HG03108 (cell line): ENCODE data around the gene SFPQ.
"Not testable (repeated sequence)": the region's sequence is repeated elsewhere in the genome, so short reads cannot be mapped to it uniquely, and the experiment has no call there.

Source experiments
- ATAC-seq: cut with Tn5 transposase; IDR thresholded peaks from one replicate; pipeline ENCODE4 v1.9.1; 2021; ENCODE audit warnings: moderate library complexity; ENCODE audit not compliant: unreplicated experiment

Gene SFPQ

DNA sequence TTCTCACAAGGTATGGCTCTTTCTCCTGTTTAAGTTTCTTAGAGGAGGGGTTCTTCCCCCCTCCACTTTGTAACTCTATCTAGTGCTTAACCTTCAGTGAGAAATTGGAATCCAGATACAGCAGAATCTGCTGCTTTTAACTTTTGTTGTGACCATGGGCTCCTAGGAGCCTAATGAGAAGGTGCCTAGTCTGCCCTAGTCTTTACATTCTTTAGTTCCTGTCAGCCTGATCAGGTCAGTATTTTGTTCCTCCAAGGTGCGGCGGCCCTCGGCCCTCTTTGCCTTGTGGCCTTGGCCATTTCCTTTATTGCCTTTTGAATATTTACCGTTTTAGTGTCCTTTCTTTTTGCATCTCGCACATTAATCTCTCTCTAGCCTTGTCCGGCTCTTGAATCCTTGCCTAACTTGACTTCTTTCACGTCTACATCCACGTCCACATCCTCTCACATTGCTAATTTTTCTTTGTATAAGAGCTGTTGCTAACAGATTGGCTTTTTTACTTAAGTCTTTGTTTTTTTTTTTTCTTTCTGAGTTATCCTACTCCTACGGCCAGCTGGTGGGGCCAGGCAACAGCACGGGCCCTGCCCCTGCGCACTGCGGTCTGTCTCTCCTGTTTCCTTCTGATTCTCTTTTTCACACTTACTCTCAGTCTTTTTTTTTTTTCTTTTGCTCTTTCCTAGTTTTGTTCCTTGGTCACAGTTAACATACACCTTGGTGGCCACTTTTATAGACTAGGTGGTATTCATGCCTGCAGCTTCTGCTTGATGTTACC lies 49.0 kb downstream of the SFPQ start:
- no peak for ATAC-seq

DNA sequence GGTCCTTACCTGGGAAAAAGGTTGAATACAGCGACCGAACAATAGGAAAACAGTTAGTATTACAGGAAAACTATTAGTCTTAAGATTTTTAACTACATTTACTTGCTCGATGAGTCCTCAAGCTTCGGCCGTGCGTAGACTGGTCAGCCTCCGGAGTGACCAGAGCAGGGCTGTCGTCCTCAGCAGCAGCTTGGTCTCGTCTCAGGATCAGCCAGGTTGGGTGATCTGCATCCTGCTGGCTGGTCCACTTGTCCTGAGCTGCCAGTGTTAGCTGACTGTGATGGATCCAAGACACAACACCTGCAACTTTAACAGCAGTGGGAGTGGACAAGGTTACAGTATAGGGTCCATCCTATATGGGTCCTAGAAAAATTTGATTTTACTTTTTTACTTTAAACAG lies 50.2 kb downstream of the SFPQ start:
- ATAC-seq = not testable (repeated sequence)

DNA sequence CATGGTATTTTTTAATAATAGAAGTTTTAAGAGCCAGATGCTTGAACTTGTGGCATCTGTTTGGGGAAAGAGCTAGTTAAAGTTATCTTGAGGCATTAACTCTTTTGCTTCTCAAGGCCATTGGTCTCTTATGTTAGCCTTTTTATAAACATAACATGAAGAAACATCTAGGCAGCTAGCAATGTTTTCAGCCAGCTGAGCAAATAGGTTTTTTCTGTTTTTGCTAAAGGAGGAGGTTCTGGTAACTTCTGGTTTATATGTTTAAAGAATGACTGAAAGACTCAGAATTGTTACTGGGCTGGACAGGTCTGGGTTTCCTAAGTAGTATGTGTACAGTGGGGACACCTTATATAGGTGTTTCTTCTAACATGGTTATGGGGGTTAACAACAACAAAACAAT lies 50.7 kb downstream of the SFPQ start:
- not testable (repeated sequence) for ATAC-seq

DNA sequence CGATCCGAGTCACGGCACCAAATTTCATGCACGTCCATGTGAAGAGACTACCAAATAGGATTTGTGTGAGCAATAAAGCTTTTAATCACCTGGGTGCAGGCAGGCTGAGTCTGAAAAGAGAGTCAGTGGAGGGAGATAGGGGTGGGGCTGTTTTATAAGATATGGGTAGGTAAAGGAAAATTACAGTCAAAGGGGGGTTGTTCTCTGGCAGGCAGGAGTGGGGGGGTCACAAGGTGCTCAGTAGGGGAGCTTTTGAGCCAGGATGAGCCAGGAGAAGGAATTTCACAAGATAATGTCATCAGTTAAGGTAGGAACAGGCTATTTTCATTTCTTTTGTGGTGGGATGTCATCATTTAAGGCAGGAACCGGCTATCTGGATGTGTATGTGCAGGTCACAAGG lies 55.4 kb downstream of the SFPQ start:
- ATAC-seq = not testable (repeated sequence)

DNA sequence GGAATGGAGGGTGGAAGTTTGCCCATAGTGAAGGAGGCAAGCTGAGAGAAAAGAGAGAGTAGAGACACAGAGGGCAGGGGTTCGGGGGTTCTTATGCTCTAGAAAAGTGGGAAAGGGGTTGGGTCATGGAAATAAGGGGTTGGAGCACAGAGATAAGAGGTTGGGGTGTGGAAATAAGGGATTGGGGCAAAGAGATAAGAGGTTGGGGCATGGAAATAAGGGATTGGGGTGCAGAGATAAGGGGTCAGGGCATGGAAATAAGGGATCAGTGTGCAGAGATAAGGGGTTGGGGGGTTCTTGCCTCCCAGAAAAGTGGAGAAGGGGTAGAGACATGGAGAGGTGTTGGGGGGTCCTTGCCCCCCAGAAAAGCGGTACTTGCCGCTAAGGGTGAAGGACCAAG lies 56.2 kb downstream of the SFPQ start:
- ATAC-seq = no peak
